Neural cell (in vitro differentiated cells): ENCODE measurements around the gene PKNOX2. TPM values are rescaled to one million over a fixed set of nuclear protein-coding genes. Genes with fewer than 3 reads are reported as not detected.

Source experiments
- H2AFZ ChIP-seq: fragments of 200-600, 300-800 bp; sonication (generic), shearing (Covaris generic); 2 replicates; pipeline ENCODE4 v1.6.0; 2014; ENCODE audit warnings: low read depth, mild to moderate bottlenecking, antibody characterized with exemption, low read length, moderate library complexity
- H3F3A ChIP-seq: fragments of 200-600 bp; shearing (Covaris generic); 2 replicates; pipeline ENCODE4 v1.6.1; 2016; ENCODE audit warnings: mild to moderate bottlenecking, moderate library complexity, mixed read lengths, antibody characterized with exemption, low read length; ENCODE audit not compliant: insufficient read depth, poor library complexity, severe bottlenecking
- H3K27ac ChIP-seq: fragments of 200-600, 300-800 bp; sonication (generic), shearing (Covaris generic); 2 replicates; pipeline ENCODE4 v1.5.1; 2014; ENCODE audit warnings: mild to moderate bottlenecking, low read length, moderate library complexity
- H3K27me3 ChIP-seq: fragments of 300-800, 200-600 bp; sonication (generic), shearing (Covaris generic); 2 replicates; pipeline ENCODE4 v1.6.0; 2014; ENCODE audit warnings: mild to moderate bottlenecking, low read depth, low read length, moderate library complexity; ENCODE audit not compliant: insufficient read depth
- H3K36me3 ChIP-seq: fragments of 300-800, 200-600 bp; sonication (generic), shearing (Covaris generic); 2 replicates; pipeline ENCODE4 v1.5.1; 2014; ENCODE audit warnings: mild to moderate bottlenecking, antibody characterized with exemption, low read length, moderate library complexity; ENCODE audit not compliant: insufficient read depth
- H3K4me2 ChIP-seq: fragments of 300-800, 200-600 bp; sonication (generic), shearing (Covaris generic); 2 replicates; pipeline ENCODE4 v1.6.0; 2014; ENCODE audit warnings: mild to moderate bottlenecking, low read length
- H3K4me3 ChIP-seq: fragments of 300-800, 200-600 bp; sonication (generic), shearing (Covaris generic); 2 replicates; pipeline ENCODE4 v1.5.1; 2014; ENCODE audit warnings: mild to moderate bottlenecking, low read length, moderate library complexity
- H3K79me2 ChIP-seq: fragments of 200-600 bp; shearing (Covaris generic); replicated peaks from 2 replicates; pipeline ENCODE4 v1.6.0; 2014; ENCODE audit warnings: mild to moderate bottlenecking, low read length, moderate library complexity; ENCODE audit not compliant: insufficient read depth
- H3K9ac ChIP-seq: fragments of 300-800, 200-600 bp; sonication (generic), shearing (Covaris generic); 2 replicates; pipeline ENCODE4 v1.6.1; 2016; ENCODE audit warnings: mild to moderate bottlenecking, low read length, mixed read lengths
- H3K9me2 ChIP-seq: fragments of 200-600 bp; shearing (Covaris generic); 2 replicates; pipeline ENCODE4 v1.6.1; 2016; ENCODE audit warnings: mild to moderate bottlenecking, low read length, mixed read lengths; ENCODE audit not compliant: insufficient read depth
- H3K9me3 ChIP-seq: fragments of 200-600, 300-800 bp; sonication (generic), shearing (Covaris generic); 2 replicates; pipeline ENCODE4 v1.6.1; 2016; ENCODE audit warnings: mild to moderate bottlenecking, mixed run types, low read length, moderate library complexity, mixed read lengths
- H4K20me1 ChIP-seq: fragments of 200-600 bp; shearing (Covaris generic); 2 replicates; pipeline ENCODE4 v1.6.1; 2016; ENCODE audit warnings: mild to moderate bottlenecking, mixed run types; ENCODE audit not compliant: insufficient read depth
- CTCF ChIP-seq: fragments of 450-650 bp; IDR thresholded peaks from 2 replicates; pipeline ENCODE4 v1.5.1; 2014; ENCODE audit warnings: antibody characterized with exemption, mild to moderate bottlenecking, moderate library complexity; ENCODE audit not compliant: poor library complexity, severe bottlenecking
- EP300 ChIP-seq: fragments of 450-650 bp; conservative IDR thresholded peaks from 2 replicates; pipeline ENCODE4 v1.6.1; 2014; ENCODE audit warnings: antibody characterized with exemption, mild to moderate bottlenecking, moderate library complexity; ENCODE audit not compliant: poor library complexity, severe bottlenecking
- EZH2 ChIP-seq: fragments of 200-600, 300-800 bp; shearing (Covaris generic), sonication (generic); IDR thresholded peaks from 2 replicates; pipeline ENCODE4 v1.6.1; 2014; ENCODE audit warnings: antibody characterized with exemption, low read length, borderline replicate concordance, mild to moderate bottlenecking; ENCODE audit not compliant: insufficient read depth, poor library complexity, severe bottlenecking
- POLR2AphosphoS5 ChIP-seq: IDR thresholded peaks from 2 replicates; pipeline ENCODE4 v1.6.1; 2012
- RAD21 ChIP-seq: fragments of 450-650 bp; conservative IDR thresholded peaks from 2 replicates; pipeline ENCODE4 v1.6.1; 2014; ENCODE audit warnings: antibody characterized with exemption, mild to moderate bottlenecking, moderate library complexity
- REST ChIP-seq: IDR thresholded peaks from 2 replicates; pipeline ENCODE4 v1.6.1; 2012; ENCODE audit warnings: borderline replicate concordance
- SMC3 ChIP-seq: fragments of 450-650 bp; conservative IDR thresholded peaks from 2 replicates; pipeline ENCODE4 v1.6.1; 2014; ENCODE audit warnings: antibody characterized with exemption, mild to moderate bottlenecking, moderate library complexity; ENCODE audit not compliant: poor library complexity
- TAF1 ChIP-seq: IDR thresholded peaks from 2 replicates; pipeline ENCODE4 v1.6.1; 2012; ENCODE audit warnings: low read depth
- polyA plus RNA-seq: library from polyadenylated mRNA; depleted of rRNA; stranded (reverse); fragments of >200 nt; gene quantifications from 2 replicates; pipeline ENCODE4 v1.2.3, GENCODE V29; 2014

Gene PKNOX2
- polyA plus RNA-seq, 1 donor from 2014 or later: 0.99 TPM

DNA sequence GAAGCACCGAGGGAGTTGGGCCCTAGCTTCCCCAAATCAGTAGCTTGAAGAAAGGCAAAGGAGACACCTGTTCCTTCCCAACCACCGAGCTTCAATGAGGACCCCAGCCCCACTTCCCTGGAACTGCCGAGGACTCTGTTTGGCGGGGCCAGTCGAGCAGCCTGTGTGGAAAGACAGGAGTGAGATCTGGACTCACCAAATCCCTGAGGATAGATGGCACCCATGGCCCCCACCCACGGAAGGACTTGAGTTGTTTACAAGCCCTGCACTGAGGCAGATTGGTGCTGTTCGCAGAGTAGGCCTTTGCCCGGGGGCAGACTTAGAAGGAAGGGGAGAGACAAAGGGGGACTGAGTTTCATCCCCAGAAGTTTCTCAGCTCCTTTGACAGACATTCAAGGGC, 266.9 kb downstream of the PKNOX2 start:
- Histone ChIP-seq H3K36me3 (no peaks in the 10 kb centered on the region), H3K4me2 (no peak overlapping the region), H4K20me1 (no peaks in the 10 kb centered on the region), H3K27ac (peak overlapping the region; percentile 53), H3K9me2 (no peaks in the 10 kb centered on the region), H2AFZ (no peak overlapping the region), H3K79me2 (no peaks in the 10 kb centered on the region), H3K27me3 (no peaks in the 10 kb centered on the region), H3K9ac (no peak overlapping the region), H3F3A (no peaks in the 10 kb centered on the region), H3K9me3 (no peaks in the 10 kb centered on the region), H3K4me3 (no peak overlapping the region)
- TF ChIP-seq RAD21 (no peak), SMC3 (no peak)

- Histone ChIP-seq H3K9me3 (no peaks in the 10 kb centered on the region), H3K79me2 (no peaks in the 10 kb centered on the region), H3K27ac (no peak overlapping the region), H3K9me2 (no peaks in the 10 kb centered on the region), H3K4me2 (no peak overlapping the region), H3K36me3 (no peaks in the 10 kb centered on the region), H4K20me1 (no peaks in the 10 kb centered on the region), H3F3A (no peaks in the 10 kb centered on the region), H3K4me3 (no peak overlapping the region), H2AFZ (no peak overlapping the region), H3K9ac (no peak overlapping the region), H3K27me3 (no peaks in the 10 kb centered on the region)
- TF ChIP-seq RAD21 (peak; percentile 64), CTCF (peak; percentile 66), EP300 (no peak), POLR2AphosphoS5 (peak; percentile 14), SMC3 (peak; percentile 74)
Measured at GRCh38 chr11:125433454-125434121, 269.0 kb downstream of the PKNOX2 start.

DNA sequence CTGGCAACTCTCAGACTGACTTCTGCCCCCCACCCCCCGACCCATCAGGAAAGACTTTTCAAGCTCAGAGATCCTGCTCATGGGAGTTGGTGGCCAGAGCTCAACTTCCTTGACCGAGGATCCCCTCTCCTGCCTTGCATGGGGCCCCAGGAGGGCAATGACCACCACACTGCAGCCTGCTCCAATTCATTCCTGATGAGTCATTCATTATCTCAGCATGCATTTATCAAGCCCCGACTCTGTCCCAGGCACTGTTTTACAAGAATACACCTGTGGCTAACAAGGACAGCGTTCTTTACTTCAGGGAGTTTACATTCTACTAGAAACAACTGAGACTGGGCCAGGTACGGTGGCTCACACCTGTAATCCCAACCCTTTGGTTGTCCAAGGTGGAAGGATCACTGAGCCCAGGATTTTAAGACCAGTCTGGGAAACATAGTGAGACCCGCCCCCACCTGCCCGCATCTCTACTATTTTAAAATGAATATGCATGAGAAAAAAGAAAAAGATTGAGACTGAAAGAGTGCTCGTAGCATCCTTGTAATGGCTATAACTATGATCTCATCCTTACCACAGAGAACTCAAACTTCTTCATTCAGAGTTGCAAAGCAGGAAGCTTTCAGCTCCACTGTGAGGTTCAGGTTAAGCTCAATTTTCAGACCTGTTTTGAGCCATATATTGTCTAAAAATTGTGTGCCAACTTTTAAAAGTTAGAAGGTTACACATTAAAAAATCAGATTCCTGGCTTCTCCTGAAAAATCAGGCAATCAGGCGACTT, 271.1 kb downstream of the PKNOX2 start:
- Histone ChIP-seq H3K27me3 (no peaks in the 10 kb centered on the region), H3K4me2 (no peak overlapping the region), H3K4me3 (no peak overlapping the region), H3K9me3 (no peaks in the 10 kb centered on the region), H3K36me3 (no peaks in the 10 kb centered on the region), H3K9ac (no peak overlapping the region), H3K27ac (no peak overlapping the region), H2AFZ (no peak overlapping the region), H4K20me1 (no peaks in the 10 kb centered on the region), H3K9me2 (no peaks in the 10 kb centered on the region), H3F3A (no peaks in the 10 kb centered on the region), H3K79me2 (no peaks in the 10 kb centered on the region)
- TF ChIP-seq TAF1 (no peak), REST (no peak), EP300 (no peak), EZH2 (no peak), CTCF (no peak), POLR2AphosphoS5 (no peak), RAD21 (no peak)
